ENCODE data around the gene GJA4.
"Not testable (repeated sequence)": the region's sequence is repeated elsewhere in the genome, so short reads cannot be mapped to it uniquely, and the experiment has no call there.

Gene GJA4

GRCh38 chr1:34816332-34816731 is 23.5 kb downstream of the GJA4 start:
- DNase-seq (ENCODE audit: low read depth) = no peak
- no peak overlapping the region for H3K4me3 ChIP-seq (ENCODE audit: low read depth, low read length)
- no peak for TF ChIP-seq MAX (IDR thresholded peaks at IDR 0.05; ENCODE audit: low read depth, low read length)
- no peak for TF ChIP-seq CTCF (IDR thresholded peaks at IDR 0.05; ENCODE audit: low read depth, low read length)
- TF ChIP-seq MYC (IDR thresholded peaks at IDR 0.05; ENCODE audit: low read depth, low read length) = no peak
- TF ChIP-seq POLR2A (IDR thresholded peaks at IDR 0.05; ENCODE audit: extremely low read depth, insufficient read length) = no peak

GRCh38 chr1:34816778-34817177 is 24.0 kb downstream of the GJA4 start:
- TF ChIP-seq MAX (IDR thresholded peaks at IDR 0.05; ENCODE audit: low read depth, low read length) (no peak), MYC (IDR thresholded peaks at IDR 0.05; ENCODE audit: low read depth, low read length) (no peak), POLR2A (IDR thresholded peaks at IDR 0.05; ENCODE audit: extremely low read depth, insufficient read length) (no peak), CTCF (IDR thresholded peaks at IDR 0.05; ENCODE audit: low read depth, low read length) (no peak)
- no peak for DNase-seq (ENCODE audit: low read depth)
- no peak overlapping the region for H3K4me3 ChIP-seq (ENCODE audit: low read depth, low read length)

GRCh38 chr1:34818862-34819261 is 26.1 kb downstream of the GJA4 start:
- not testable (repeated sequence) for H3K4me3 ChIP-seq (ENCODE audit: low read depth, low read length); DNase-seq (ENCODE audit: low read depth)

GRCh38 chr1:34822202-34822601 is 29.4 kb downstream of the GJA4 start:
- DNase-seq (ENCODE audit: low read depth) = peak; percentile 34
- no peak overlapping the region for H3K4me3 ChIP-seq (ENCODE audit: low read depth, low read length)
- TF ChIP-seq MAX (IDR thresholded peaks at IDR 0.05; ENCODE audit: low read depth, low read length) (no peak), MYC (IDR thresholded peaks at IDR 0.05; ENCODE audit: low read depth, low read length) (no peak), POLR2A (IDR thresholded peaks at IDR 0.05; ENCODE audit: extremely low read depth, insufficient read length) (no peak), CTCF (IDR thresholded peaks at IDR 0.05; ENCODE audit: low read depth, low read length) (no peak)

GRCh38 chr1:34824817-34825454 is 32.1 kb downstream of the GJA4 start:
- no peak overlapping the region for H3K4me3 ChIP-seq (ENCODE audit: low read depth, low read length)
- TF ChIP-seq POLR2A (IDR thresholded peaks at IDR 0.05; ENCODE audit: extremely low read depth, insufficient read length) (no peak), MYC (IDR thresholded peaks at IDR 0.05; ENCODE audit: low read depth, low read length) (no peak)
- DNase-seq (ENCODE audit: low read depth) = no peak

- TF ChIP-seq MAX (IDR thresholded peaks at IDR 0.05; ENCODE audit: low read depth, low read length) = no peak
- no peak for TF ChIP-seq CTCF (IDR thresholded peaks at IDR 0.05; ENCODE audit: low read depth, low read length)
- no peak for TF ChIP-seq MYC (IDR thresholded peaks at IDR 0.05; ENCODE audit: low read depth, low read length)
- no peak for TF ChIP-seq POLR2A (IDR thresholded peaks at IDR 0.05; ENCODE audit: extremely low read depth, insufficient read length)
- no peak for DNase-seq (ENCODE audit: low read depth)
- no peak overlapping the region for H3K4me3 ChIP-seq (ENCODE audit: low read depth, low read length)
Observed at GRCh38 chr1:34825455-34826091, 32.8 kb downstream of the GJA4 start.

Measured in NB4 (cell line).